Colonic mucosa (tissue), 4 donors: ENCODE results near the gene RTL1. TPM values are rescaled to one million over a fixed set of nuclear protein-coding genes. Genes with fewer than 3 reads are reported as not detected.

Experiments used
- DNase-seq: peaks from one replicate; pipeline ENCODE4 v3.0.0-alpha.2; 2020
- H3K27ac ChIP-seq: fragments of 200-600 bp; one replicate; pipeline ENCODE4 v1.8.0; 2021
- H3K27me3 ChIP-seq: fragments of 200-600 bp; one replicate; pipeline ENCODE4 v1.8.0; 2021
- H3K36me3 ChIP-seq: fragments of 200-600 bp; one replicate; pipeline ENCODE4 v1.8.0; 2021
- H3K4me1 ChIP-seq: fragments of 200-600 bp; one replicate; pipeline ENCODE4 v1.8.0; 2021; ENCODE audit warnings: mild to moderate bottlenecking
- H3K4me3 ChIP-seq: fragments of 200-600 bp; one replicate; pipeline ENCODE4 v1.8.0; 2021
- H3K9ac ChIP-seq, 2 donors: one replicate each; pipeline ENCODE4 v1.7.0; 2013; ENCODE audit warnings: control low read depth in 2 of 2, low read depth in 2 of 2, low read length in 2 of 2
- H3K9me3 ChIP-seq: fragments of 200-600 bp; one replicate; pipeline ENCODE4 v1.8.0; 2021
- CTCF ChIP-seq: fragments of 200-600 bp; IDR thresholded peaks from one replicate; pipeline ENCODE4 v1.8.0; 2022; ENCODE audit warnings: antibody characterized with exemption, mild to moderate bottlenecking
- intact Hi-C: fragments of 100-400 bp; cut with DNase I; formaldehyde crosslinking; loops from one replicate; pipeline ENCODE4 v1.14.1; 2022
- total RNA-seq, 2 donors: library from RNA; stranded (reverse); fragmentation: NEBNext Ultra II Directional in 1 of 2; extraction: Animal tissue kit (Norgen Biotek cat#: 25700) in 1 of 2; gene quantifications; one replicate each; pipeline ENCODE4 v1.2.1, GENCODE V29; 2021
- donor health status: healthy.
- donor health status: DM: no; HTN: no; CAD: no.
- donor health status: DM: no; HTN: no; CAD: no.

The RTL1 gene
- total RNA-seq, 2 donors from 2014 or later: not detected

DNA sequence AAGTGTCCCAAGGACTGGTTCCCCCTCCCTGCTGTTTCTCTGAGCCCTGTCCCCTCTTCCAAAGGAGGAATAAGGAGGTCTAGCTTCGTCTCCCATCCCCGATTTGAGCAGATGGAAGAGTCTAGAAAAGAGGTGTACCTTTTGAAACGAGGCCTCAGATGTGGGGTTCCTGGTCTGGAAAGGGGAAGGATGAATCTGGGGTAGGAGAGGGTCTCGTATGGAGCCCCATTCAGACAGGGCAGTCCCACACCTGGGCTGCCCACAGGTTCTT is 64.3 kb downstream of the RTL1 start:
- intact Hi-C loops: no loop called here
- Histone ChIP-seq H3K27me3 (no peaks in the 10 kb centered on the region), H3K36me3 (no peaks in the 10 kb centered on the region), H3K9me3 (no peaks in the 10 kb centered on the region), H3K4me3 (no peak overlapping the region), H3K27ac (no peak overlapping the region), H3K9ac (no peak overlapping the region), H3K4me1 (no peaks in the 10 kb centered on the region)
- no peak for TF ChIP-seq CTCF
- DNase-seq: no peak

DNA sequence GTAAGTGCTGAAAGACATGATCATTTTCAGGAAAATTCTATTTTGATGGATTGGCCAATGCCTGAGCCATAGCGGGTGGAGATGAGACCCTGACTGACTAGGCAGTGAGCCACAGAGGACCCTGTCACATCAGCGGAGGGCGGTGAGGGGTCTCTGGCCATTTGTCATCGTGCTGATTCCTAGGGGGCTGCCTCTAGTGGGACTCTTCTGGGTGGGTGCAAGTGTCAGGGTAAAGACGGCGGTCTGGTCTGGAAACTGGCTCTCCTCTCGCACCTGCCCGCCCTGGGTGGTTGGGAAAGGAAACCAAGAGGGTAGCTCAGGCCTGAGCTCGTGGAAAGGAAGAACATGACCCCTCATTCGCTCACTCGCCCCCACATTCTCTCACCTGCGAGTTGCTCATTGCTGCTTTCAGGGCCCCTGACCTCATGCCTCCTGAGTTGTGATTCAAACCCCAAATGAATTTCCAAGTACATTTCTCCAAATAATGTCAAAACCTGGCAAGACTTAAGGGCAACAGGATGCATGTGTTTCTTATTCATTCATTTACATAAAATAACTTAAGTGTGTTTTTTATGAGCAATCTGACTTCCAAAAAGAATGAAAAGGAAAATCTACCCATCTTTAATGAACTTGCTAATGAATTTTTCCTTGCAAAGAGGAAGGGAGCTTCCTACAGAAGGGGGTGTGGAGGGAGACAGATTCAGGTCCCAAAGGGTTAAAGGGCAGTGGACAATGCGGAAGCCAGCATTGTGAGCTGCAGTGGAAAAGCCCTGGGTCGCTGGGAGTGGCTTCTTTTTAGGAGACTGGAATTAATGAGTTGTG is 64.8 kb downstream of the RTL1 start:
- intact Hi-C loops: no loop called here
- H3K9me3 ChIP-seq: no peaks in the 10 kb centered on the region
- no peak overlapping the region for H3K9ac ChIP-seq
- no peaks in the 10 kb centered on the region for H3K4me1 ChIP-seq
- no peaks in the 10 kb centered on the region for H3K27me3 ChIP-seq
- H3K4me3 ChIP-seq: no peak overlapping the region
- DNase-seq: no peak
- H3K36me3 ChIP-seq: no peaks in the 10 kb centered on the region
- H3K27ac ChIP-seq: no peak overlapping the region
- TF ChIP-seq CTCF: no peak

GRCh38 chr14:100837805-100838350 is 65.6 kb downstream of the RTL1 start:
- Histone ChIP-seq H3K4me1 (no peaks in the 10 kb centered on the region), H3K27ac (no peak overlapping the region), H3K4me3 (no peak overlapping the region), H3K9me3 (no peaks in the 10 kb centered on the region), H3K9ac (no peak overlapping the region), H3K27me3 (no peaks in the 10 kb centered on the region), H3K36me3 (no peaks in the 10 kb centered on the region)
- no peak for DNase-seq
- intact Hi-C loops: no loop called here
- TF ChIP-seq CTCF: no peak

GRCh38 chr14:100836941-100837804 is 66.3 kb downstream of the RTL1 start:
- Histone ChIP-seq H3K27me3 (no peaks in the 10 kb centered on the region), H3K4me3 (no peak overlapping the region), H3K27ac (no peak overlapping the region), H3K36me3 (no peaks in the 10 kb centered on the region), H3K9ac (no peak overlapping the region), H3K9me3 (no peaks in the 10 kb centered on the region), H3K4me1 (no peaks in the 10 kb centered on the region)
- intact Hi-C loops: no loop called here
- TF ChIP-seq CTCF: no peak
- DNase-seq: no peak

GRCh38 chr14:100836311-100836805 is 67.2 kb downstream of the RTL1 start:
- H3K36me3 ChIP-seq: no peaks in the 10 kb centered on the region
- no peak for TF ChIP-seq CTCF
- no peak overlapping the region for H3K27ac ChIP-seq
- no peaks in the 10 kb centered on the region for H3K27me3 ChIP-seq
- H3K4me3 ChIP-seq: no peak overlapping the region
- no peaks in the 10 kb centered on the region for H3K9me3 ChIP-seq
- DNase-seq: no peak
- H3K4me1 ChIP-seq: no peaks in the 10 kb centered on the region
- intact Hi-C loops: no loop called here
- no peak overlapping the region for H3K9ac ChIP-seq
